Measurements from ENCODE around the gene IFITM5.

DNA sequence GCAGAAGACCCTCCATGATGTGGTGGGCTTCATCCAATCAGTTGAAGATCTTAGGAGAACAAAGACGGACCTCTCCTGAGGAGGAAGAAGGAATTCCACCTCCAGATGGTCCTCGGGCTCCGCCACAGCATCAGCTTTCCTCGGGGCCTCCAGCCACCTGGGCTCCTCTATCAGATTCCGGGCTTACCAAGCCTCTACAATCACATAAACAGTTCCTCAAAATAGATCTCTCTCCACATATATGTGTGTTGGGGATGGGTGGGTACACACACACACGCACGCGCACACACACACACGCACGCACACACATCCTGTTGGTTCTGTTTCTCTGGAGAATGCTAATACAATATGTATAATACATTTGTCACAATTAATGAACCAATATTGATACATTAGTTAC is 39.9 kb downstream of the IFITM5 start:
- TF ChIP-seq BHLHE40 (IDR thresholded peaks at IDR 0.05; ENCODE audit: low read depth, low read length) (no peak), CEBPB (IDR thresholded peaks at IDR 0.05; ENCODE audit: low read depth, low read length) (no peak), CHD1 (IDR thresholded peaks at IDR 0.05; ENCODE audit: low read depth, low read length) (no peak), POLR2A (IDR thresholded peaks at IDR 0.05; ENCODE audit: low read depth, low read length) (no peak), SMC3 (IDR thresholded peaks at IDR 0.05; ENCODE audit: low read depth, low read length) (no peak)
- TF ChIP-seq, protein P1, sequence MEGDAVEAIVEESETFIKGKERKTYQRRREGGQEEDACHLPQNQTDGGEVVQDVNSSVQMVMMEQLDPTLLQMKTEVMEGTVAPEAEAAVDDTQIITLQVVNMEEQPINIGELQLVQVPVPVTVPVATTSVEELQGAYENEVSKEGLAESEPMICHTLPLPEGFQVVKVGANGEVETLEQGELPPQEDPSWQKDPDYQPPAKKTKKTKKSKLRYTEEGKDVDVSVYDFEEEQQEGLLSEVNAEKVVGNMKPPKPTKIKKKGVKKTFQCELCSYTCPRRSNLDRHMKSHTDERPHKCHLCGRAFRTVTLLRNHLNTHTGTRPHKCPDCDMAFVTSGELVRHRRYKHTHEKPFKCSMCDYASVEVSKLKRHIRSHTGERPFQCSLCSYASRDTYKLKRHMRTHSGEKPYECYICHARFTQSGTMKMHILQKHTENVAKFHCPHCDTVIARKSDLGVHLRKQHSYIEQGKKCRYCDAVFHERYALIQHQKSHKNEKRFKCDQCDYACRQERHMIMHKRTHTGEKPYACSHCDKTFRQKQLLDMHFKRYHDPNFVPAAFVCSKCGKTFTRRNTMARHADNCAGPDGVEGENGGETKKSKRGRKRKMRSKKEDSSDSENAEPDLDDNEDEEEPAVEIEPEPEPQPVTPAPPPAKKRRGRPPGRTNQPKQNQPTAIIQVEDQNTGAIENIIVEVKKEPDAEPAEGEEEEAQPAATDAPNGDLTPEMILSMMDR (conservative IDR thresholded peaks at IDR 0.05; ENCODE audit: low read depth, low read length) = no peak
